ENCODE results near the gene SOWAHC. TPM values are rescaled to one million over a fixed set of nuclear protein-coding genes. Genes with fewer than 3 reads are reported as not detected.

SOWAHC gene
- total RNA-seq, 1 experiment from 2014 or later, result 18.5 TPM

Other genes starting within 250 kb of the SOWAHC start
- gene SEPTIN10, start 398 bp upstream of the SOWAHC start, total RNA-seq (2014; rRNA removed; shearing (Covaris generic)), result 99.8 and 103 TPM in 2 replicates
- gene RGPD5, start 179.9 kb downstream of the SOWAHC start, total RNA-seq (2014; rRNA removed; shearing (Covaris generic)), result 18.7 and 21.0 TPM in 2 replicates